Measurements from ENCODE around the gene ACHE. TPM values are rescaled to one million over a fixed set of nuclear protein-coding genes. Genes with fewer than 3 reads are reported as not detected.

The ACHE gene
- total RNA-seq, 1 donor: not detected

DNA sequence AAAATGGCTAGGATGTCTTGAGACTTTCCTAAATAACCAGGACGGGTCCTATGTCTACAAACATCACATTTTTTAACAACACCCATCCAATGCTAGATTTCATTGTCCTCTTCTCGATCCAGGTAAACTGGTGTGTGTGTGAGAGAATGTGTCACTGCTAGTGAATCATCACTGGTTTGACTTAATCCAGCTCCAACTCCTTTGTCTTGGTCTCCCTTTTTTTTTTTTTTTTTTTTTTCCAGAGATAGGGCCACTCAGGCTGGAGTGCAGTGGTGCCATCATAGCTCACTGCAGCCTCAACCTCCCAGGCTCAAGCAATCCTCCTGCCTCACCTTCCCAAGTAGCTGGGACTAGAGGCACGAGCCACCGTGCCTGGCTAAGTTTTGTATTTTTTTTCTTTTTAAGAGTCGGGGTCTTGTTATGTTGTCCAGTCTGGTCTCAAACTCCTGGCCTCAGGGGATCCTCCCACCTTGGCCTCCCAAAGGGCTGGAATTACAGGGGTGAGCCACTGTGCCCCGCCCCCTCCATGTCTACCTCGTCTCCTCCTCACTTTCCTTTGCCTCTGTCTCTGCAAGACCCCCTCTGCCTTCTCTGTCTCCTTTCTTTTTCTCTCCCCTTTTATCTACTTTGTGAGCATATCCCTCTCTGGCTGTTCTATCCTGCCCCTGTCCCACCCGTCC, 4.0 kb downstream of the ACHE start:
- TF ChIP-seq, protein P1, sequence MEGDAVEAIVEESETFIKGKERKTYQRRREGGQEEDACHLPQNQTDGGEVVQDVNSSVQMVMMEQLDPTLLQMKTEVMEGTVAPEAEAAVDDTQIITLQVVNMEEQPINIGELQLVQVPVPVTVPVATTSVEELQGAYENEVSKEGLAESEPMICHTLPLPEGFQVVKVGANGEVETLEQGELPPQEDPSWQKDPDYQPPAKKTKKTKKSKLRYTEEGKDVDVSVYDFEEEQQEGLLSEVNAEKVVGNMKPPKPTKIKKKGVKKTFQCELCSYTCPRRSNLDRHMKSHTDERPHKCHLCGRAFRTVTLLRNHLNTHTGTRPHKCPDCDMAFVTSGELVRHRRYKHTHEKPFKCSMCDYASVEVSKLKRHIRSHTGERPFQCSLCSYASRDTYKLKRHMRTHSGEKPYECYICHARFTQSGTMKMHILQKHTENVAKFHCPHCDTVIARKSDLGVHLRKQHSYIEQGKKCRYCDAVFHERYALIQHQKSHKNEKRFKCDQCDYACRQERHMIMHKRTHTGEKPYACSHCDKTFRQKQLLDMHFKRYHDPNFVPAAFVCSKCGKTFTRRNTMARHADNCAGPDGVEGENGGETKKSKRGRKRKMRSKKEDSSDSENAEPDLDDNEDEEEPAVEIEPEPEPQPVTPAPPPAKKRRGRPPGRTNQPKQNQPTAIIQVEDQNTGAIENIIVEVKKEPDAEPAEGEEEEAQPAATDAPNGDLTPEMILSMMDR (IDR thresholded peaks at IDR 0.05; ENCODE audit: insufficient read depth, low read length): no peak
- H3K4me3 ChIP-seq (ENCODE audit: low read depth, low read length): no peak overlapping the region
- peak; percentile 22 for DNase-seq (ENCODE audit: low read depth)

DNA sequence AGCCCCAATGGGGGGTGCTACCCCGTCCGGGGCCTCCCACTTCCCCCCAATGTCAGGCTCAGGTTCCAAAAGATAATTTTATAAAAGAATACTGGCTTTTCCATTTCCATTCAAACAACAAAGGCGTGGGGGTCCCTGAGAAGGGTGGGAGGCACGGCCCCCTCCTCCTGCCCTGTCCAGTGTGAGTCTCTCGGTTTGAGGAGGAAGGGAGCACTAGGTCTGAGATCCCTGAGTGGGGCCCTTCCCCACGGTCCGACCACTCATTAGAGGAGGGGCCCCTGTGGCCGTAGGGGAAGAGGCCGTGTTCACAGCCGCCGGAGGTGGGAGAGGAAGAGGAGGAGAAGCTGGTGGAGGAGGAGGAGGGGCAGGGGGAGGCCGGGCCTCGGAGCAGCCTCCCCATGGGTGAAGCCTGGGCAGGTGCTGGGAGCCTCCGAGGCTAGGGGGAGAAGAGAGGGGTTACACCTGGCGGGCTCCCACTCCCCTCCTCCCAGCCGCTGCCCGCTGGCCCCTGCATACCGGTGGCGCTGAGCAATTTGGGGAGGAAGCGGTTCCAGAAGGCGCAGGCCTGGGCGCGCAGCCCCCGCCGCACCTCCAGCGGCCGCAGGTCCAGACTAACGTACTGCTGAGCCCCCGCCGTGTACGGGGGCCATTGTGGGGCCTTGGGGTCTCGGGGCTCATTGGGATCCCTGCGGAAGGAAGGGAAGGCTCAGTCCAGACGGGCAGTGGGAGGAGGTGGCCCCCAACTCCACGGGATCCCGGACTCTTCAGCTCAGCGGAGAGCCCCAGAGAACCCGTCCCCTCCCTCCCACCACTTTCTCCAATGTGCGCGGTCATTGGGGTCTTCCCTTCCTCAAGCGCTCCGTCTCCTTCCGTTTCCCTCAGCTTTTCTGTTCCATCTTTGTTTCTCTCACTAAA, 4.8 kb downstream of the ACHE start:
- TF ChIP-seq, protein P1 (IDR thresholded peaks at IDR 0.05; ENCODE audit: insufficient read depth, low read length): no peak
- peak overlapping the region; percentile 67 for H3K4me3 ChIP-seq (ENCODE audit: low read depth, low read length)
- no peak for DNase-seq (ENCODE audit: low read depth)

DNA sequence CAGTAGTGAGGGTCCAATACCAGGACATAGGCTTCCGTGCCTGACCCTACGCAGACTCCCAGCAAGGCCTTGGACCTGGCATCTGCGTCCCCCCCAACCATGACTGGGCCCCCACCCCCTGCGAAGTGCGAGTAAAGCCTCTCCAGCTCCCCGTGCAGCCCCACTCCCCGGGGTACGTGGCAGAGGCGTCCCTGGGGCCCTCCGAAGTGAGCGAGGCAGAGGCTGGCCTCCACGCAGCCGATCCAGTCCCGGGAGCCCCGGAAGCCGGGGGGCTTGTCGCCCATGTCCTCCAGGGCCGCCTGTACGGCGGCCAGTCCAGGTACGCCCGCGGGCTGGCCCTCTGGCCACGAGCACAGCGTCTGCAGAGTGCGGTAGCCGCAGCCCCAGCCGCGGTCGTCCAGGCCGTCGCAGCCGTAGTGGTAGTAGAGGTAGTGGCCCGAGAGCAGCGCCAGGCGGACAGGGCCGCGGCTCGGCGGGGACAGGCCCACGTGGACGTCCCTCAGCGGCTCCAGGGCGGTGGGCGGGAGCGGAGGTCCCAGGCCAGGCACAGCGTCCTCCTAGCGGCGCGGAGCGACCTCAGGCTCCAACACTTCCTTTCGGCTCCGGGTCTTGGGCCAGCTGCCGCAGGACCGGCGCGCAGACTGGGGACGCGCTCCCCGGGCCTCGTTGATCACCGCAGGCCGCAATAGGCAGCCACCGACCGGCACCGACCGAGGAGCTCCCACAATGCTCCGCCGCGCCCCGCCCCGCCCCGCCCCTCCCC, 6.5 kb downstream of the ACHE start, which contains the start of gene UFSP1:
Gene UFSP1 (minus strand): TSS at position 728 of the 763 bp plus-strand sequence. CDS start 444 bp downstream, at position 284.
- TF ChIP-seq, protein P1 (IDR thresholded peaks at IDR 0.05; ENCODE audit: insufficient read depth, low read length): peak; percentile 1
- DNase-seq (ENCODE audit: low read depth): no peak
- H3K4me3 ChIP-seq (ENCODE audit: low read depth, low read length): peak within 1 kb of the TSS; percentile 80

DNA sequence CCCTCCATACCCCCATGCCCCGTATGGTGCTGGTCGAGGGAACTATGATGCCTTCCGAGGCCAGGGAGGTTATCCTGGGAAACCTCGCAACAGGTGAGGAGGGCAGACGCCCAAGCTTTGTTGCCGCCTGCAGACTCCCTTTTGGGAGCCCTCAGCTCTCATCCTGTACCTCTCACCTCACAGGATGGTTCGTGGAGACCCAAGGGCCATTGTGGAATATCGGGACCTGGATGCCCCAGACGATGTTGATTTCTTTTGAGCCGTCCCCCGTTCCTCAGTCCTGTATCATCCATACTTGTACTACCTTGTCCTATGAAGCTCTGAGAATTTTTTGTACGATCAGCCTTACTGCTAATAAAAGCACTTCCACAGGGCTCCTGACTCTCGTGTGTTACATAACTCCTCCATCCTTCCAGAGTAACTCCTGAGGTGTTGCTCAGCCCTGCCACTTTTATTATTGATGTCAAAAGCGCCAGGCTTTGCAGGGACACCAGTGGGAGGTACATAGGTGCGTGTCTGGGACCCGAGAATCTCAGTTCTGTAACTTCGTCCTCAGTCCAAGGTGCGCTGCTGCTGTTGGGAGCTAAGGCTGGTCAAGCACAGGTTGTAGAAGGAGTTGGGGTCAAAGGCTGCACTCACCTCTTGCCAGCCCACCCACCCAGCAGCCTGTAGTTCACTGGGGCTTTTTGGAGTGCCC, 7.2 kb downstream of the ACHE start:
- TF ChIP-seq, protein P1 (IDR thresholded peaks at IDR 0.05; ENCODE audit: insufficient read depth, low read length): no peak
- no peak for DNase-seq (ENCODE audit: low read depth)
- H3K4me3 ChIP-seq (ENCODE audit: low read depth, low read length): peak overlapping the region; percentile 80

DNA sequence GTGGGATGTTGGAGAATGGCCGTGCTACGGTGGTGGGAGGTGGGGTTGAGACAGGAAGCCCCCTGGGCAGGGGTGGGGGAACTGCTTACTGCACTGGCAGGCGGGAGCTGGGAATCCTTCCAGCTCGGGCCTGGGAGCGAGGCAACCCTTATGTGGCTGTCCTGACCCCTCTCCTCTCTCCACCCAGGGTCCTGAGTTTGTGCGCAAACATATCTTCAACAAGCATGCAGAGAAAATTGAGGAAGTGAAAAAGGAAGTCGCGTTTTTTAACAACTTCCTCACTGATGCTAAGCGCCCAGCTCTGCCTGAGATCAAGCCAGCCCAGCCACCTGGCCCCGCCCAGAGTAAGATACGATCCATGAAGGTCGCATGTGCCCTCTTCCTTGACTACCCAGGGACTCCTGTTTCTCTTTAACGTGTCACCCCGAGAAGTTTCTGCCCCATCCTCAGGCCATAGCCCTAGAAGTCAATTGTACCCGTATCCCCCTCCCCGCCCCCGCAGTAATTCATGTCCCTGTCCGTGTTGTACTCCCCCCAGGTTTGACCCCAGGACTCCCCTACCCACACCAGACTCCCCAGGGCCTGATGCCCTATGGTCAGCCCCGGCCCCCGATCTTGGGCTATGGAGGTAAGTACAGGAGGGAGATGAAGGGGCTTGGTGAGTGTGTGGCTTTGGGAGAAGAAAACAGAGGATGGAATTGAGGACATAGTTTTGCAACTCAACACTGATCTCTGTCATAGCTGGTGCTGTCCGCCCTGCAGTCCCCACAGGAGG, 8.0 kb downstream of the ACHE start:
- TF ChIP-seq, protein P1 (IDR thresholded peaks at IDR 0.05; ENCODE audit: insufficient read depth, low read length): no peak
- peak overlapping the region; percentile 80 for H3K4me3 ChIP-seq (ENCODE audit: low read depth, low read length)
- no peak for DNase-seq (ENCODE audit: low read depth)
